NCI-H2227 treated with DMSO at 0.1 percent for 48 hours (cell line): ENCODE measurements around the gene ANKRD44.
"Not testable (repeated sequence)": the region's sequence is repeated elsewhere in the genome, so short reads cannot be mapped to it uniquely, and the experiment has no call there.

Source experiments
- DNase-seq: peaks from one replicate; lab custom pipeline; 2025; lab: John Stamatoyannopoulos, UW

The ANKRD44 gene

DNA sequence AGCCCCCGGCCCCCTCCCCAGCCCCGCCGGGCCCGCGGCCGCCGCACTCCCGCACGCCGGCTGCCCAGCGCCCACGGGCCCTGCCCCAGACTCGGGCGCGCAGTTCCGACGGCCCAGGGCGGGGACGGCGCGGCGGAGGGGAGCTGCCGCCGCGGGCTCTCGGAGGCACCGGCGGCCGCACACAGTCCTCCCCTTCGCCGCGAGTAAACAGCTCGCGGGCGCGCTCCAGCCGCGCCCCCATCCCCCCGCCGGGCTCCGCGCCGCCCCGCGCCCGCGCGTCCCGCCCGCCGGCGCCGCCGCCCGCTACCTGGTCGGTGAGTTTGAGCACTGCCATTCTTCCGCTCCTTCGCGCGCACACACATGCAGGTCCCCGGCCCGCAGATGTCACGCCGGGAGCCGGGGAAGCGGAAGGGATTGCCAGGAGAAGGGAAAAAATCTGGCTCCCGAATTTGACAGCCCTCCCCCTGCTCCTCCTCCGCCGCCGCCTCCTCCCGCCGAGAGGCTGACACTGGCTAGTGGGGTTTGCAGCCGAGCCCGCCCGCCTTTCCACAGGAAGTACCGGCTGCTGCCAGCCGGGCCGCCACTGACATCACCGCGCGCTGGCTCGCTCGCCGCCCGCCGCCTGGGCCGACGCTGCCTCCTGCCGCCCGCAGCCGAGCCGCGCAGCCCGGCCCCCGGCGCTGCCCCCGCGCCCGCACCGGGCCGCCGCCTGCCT, at the start of gene ANKRD44:
Gene ANKRD44, minus strand, starts transcription at position 510 of the 715 bp plus-strand sequence. Its CDS starts 176 bp downstream, at position 334.
- DNase-seq, result peak; percentile 90

DNA sequence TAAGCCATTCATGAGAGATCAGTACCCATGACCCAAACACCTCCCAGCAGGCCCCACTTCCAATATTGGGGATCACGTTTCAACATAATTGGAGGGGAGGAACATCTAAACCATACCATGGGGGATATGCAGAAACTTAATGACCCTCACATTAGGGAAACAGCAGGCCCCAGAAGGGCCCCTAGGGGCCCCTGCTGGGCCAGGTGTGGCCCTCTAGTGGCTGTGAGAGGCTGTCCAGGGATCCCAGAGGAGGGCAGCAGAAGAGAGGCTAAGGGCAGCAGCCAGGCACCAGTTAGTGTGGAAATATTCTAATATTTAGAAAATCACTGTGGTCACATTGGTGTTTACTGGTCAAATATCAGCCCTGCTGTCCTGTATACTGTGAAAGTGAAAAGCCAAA, 49.3 kb upstream of the ANKRD44 start:
- no peak for DNase-seq

DNA sequence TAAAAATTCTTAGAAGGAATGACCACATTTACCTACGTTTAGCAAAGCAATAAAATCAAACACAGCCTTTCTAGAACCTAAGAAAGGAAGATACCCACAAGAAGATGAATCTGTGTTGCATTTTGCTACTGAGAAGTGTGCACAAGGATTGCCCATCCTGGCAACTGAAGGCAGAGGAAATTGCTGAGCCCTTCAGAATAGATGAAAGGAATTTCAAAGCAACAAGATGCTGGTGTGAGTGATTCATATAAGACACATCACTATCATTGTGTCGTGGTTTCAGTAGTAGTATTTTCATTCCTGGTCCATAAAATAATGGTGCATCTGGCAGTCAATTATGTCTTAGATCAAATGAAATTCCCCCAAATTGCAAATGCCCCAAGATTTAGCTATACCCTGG, 48.4 kb upstream of the ANKRD44 start:
- no peak for DNase-seq

DNA sequence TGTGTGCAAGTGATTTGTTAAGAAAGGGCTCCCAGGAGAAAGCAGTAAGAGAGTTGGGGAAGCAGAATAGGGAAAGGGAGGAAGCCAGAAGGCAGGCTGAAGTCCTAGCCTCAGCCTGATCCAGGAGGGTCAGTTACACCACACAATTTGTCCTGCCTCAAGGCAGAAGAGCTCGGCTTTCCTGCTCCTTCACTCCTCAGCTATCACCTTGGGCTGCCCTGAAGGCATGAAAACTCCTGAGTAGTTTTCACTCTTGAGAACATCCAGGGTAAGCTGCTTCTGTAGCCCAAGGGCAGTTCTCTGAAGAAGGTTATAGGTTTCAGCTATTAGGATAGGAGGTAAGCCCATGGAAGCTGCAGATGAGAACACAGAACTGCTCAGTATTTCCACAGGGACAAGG, 47.4 kb upstream of the ANKRD44 start:
- no peak for DNase-seq

DNA sequence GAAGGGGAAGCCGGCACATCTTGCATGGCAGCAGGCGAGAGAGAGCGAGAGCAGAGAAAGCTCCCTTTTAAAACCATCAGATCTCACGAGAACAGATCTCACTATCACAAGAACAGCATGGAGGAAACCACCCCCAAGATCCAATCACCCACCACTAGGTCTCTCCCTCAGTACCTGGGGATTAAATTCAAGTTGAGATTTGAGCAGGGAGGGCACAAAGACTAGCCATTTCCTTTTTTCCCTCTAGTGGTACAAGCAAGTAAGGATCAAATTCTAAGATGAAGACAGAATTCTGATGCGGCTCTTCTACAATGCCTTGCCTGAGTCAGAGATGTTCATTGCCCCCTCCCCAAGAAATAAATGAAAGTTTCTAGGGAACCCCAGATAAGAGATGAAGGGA, 45.6 kb upstream of the ANKRD44 start:
- no peak for DNase-seq

DNA sequence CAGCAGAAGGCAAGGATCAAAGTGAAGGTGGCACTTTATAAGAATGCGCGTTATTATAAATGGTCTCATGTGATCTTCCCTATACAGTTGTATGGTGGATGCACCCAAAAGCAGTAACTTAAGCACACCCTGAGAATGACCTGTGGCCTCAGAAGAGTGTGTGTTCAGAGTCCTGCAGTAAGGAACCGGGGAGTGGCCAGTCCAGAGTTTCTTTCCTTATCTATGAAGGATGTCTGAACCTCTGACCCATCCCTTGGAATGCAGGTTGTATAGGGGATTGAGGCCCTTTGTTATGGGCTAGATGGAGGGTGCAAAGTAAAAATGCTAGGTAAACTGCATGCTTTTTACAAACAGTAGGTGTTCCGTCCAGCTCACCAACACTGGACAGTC, 43.6 kb upstream of the ANKRD44 start:
- no peak for DNase-seq

DNA sequence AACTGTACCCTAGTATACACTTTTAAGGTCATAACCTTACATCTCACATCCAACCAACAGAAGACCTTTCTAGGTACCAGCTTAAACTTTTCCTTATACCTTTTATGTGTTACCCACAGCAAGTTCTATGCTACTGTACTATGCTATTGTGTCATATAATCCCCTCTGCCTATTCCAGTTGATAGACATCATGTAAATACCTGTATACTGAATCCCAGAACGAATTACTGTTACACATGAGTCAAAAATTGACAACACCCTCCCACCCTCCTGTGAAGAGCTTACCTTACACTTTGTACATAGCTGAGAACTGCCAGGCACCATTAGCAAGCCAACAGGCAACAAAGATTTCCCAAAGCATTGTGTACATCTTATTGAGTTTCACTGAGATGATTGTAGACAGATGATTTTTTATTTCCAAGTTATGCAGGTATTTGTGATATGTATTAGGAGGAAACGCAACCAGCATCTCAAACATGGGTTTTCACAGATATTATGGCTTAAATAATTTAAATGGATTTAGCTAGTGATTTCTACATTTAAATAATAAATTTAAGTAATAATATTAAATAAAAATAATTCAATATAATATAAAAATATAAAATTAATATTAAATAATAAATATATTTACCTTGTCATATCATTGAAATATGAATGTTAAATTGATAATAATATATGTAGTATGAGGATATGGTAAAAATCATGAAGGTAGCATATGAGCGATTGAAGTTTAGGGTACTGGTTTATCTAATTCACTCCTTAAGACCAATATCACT, 43.0 kb upstream of the ANKRD44 start:
- no peak for DNase-seq

DNA sequence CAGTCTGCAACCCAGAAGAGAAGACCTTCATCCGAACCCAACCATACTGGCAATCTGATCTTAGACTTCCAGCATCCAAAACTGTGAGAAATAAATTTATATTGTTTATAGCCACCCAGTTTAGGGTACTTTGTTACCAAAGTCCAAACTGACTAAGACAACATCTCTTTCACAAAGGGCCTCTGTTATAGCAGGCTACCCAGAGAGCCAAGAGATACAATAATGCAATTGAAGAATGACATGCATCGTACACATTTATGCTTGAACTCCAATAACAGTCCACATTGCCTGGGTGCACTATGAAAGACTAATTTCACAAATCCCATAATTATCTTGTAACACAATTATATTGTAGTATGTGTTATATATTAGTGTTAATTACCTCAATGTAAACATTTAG, 39.1 kb upstream of the ANKRD44 start:
- DNase-seq, result no peak

DNA sequence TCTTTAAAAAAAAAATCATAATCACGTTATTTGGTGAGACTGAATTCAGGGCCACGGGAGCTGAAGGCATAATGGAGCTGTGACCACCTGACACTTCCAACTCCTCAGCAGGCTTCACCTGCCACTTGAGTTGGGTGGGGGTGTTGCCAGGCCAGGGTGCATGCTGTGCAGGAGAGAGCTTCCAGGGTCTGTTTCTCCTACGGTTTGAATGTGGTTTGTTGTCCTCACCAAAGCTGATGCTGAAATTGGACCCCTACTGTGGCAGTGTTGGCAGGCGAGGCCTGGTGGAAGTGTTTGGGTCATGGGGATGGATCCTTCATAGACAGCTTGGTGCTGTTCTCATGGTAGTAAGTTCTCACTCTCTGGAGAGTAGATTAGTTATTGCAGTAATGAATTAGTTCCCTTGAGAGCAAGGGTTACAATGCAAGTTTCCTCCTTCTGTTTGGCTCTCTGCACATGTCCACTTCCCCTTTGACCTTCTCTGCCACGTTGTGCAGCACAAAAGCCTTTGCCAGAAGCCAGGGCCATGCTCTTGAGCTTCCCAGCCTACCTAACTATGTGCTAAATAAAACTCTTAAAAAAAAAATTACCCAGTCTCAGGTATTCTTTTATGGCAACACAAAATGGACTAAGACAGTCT, 38.3 kb upstream of the ANKRD44 start:
- DNase-seq, result no peak

DNA sequence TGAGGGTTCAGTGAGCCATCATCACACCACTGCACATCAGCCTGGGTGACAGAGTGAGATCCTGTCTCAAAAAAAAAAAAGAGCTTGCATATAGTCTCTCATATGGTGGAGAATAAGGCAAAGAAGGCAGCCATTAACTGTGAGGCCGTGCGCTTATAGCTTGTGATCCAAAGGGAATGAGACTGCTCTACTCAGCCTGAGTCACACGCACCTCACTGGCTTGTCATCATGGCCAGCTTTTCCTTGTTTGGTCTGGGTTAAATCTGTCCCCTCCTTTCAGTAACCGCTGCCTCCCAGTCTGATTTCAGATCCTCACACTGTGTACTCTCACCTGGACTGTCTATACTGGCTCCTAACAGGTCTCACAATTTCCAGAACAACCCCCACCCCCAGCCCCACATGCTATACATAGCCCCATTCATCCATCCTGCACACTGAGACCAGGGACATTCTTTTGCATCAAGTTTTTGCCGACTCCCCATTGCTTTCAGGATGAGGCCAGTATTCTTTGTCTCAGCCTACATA, 35.3 kb upstream of the ANKRD44 start:
- no peak for DNase-seq

DNA sequence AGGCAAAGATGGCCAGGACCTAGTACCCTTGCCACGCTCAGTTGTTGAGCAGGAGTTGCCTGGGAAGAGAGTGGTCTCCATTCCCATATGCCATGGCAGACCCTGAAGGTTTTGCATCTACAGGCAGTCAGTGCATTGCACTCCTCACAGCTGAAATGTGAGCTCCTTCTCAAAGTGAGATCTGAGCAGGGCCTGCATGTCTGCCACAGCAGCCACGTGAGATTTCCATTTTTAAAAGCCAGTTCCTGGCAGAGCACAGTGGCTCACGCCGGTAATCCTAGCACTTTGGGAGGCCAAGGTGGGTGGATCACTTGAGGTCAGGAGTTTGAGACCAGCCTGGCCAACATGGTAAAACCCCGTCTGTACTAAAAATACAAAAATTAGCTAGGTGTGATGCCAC, 33.4 kb upstream of the ANKRD44 start:
- DNase-seq, result not testable (repeated sequence)

DNA sequence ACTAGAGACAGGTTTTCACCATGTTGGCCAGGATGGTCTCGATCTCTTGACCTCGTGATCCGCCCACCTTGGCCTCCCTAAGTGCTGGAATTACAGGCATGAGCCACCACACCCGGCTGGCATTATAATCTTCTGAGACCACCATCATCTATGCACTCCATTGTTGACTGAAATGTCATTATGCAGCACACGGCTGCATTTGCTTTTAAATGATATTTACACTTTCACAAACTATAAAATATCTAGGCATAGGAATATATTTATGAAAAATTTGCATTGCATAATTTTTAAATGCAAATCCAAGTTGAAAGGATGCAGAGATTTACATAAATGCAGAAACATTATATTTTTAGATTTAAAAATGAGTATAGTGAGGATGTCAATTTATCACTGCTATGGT, 30.0 kb upstream of the ANKRD44 start:
- DNase-seq, result no peak

DNA sequence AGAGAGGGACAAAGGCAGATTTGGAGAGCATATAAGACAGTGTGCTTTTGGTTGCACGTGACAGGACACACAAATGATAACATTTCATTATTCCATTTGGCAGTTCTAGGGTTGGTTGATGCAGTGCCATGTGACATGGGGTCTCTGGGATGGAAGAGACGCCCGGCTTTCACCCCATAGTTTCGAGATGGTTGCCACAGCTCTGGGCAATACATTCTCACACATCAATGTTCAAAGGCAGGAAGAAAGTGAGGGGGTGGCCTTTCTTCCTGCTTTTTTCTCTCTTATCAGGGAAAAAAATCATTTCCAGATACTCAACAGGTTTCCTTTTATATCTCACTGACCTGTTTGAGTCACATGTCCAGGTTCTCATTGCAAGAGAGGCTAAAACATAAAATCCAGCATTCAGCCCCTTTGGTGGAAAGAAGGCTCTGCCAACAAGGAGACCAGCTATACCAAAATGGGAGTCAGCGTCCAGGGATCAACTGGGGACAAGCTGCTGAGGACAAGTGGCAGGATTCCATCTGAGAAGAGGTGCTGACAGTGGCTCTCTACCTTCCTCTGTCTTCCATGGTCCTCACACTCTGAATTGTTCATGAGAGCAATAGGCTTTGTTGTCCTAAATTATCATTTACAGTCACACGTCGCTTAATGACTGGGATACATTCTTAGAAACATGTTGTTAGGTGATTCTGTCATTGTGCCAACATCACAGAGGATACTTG, 29.1 kb upstream of the ANKRD44 start:
- DNase-seq, result peak; percentile 18

DNA sequence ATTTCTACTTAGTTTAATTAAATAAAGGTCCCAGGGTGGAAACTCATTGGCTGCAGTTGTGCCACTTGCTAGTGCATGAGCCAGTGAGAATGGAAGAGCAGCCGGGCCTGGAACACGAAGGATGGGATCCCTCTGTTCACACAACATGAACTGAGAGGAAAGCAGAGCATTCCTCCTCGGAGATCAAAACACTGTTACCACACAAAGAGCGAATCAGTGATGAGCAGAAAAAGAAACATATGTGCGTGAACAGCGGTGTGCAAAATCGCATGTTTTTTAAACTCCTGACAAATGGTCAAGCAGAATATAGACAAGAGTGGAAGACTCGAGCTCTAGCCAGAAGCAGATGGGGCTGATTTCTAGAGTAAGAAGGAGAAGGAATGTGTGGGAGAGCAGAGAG, 28.4 kb upstream of the ANKRD44 start:
- no peak for DNase-seq

DNA sequence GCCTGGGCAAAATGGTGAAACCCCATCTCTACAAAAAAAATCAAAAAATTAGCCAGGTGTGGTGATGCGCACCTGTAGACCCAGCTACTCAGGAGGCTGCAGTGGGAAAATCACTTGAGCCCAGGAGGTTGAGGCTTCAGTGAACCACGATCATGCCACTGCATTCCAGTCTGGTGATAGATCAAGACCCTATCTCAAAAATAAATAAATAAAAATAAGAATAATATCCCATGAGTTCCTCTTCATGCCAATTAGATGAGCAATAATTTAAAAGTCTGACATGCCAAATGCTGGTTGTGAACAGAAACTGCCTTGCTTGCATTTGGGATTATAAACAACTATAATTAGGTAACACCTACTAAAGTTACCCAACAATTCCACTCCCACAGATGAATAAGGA, 22.1 kb upstream of the ANKRD44 start:
- no peak for DNase-seq

DNA sequence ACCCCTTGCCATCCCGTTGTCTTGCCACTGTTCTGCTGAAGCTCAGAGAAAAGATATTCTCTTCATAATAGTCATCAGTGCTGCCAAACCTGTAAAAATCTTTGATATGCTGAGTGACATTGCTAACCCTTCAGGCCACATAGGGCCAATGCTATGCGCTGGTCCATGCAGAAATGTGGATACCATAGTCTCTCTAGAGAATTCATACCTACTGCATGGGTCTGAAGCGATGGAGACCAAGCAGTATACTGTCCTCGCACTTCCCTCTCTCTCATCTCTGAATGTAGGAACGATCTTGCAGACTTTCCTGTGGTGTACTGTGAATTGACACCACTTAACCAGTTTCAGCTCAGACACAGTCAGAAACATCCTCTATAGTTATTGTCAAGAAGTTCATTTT, 17.9 kb upstream of the ANKRD44 start:
- DNase-seq, result no peak

DNA sequence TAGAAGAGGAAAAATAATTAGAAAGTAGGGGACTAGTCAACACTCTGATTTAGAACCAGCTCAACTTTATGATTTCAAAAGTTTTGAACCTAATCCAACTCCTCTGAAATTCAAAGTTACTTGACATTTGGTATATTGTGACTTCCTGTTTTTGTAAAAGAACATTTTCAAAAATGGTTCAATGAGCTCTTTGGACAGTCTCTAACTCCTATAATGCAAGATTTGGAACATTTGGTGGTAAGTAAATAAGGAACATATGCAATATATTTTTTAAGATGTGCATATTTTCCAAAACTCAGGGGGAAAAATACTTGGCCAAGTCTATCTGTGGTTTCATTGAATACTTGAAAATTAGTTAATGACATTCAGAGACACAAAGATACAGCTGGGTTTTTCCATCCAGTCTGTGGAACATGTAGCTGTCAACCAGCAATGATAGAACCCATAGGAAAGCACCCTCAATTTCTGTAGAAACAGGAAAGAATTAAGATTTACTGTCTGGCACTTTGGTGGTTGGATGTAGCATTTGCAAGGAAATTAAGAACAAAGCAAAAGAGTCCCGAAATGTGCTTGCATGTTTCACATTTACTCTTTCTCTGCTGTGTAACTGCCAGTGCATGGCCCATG, 17.0 kb upstream of the ANKRD44 start:
- no peak for DNase-seq

DNA sequence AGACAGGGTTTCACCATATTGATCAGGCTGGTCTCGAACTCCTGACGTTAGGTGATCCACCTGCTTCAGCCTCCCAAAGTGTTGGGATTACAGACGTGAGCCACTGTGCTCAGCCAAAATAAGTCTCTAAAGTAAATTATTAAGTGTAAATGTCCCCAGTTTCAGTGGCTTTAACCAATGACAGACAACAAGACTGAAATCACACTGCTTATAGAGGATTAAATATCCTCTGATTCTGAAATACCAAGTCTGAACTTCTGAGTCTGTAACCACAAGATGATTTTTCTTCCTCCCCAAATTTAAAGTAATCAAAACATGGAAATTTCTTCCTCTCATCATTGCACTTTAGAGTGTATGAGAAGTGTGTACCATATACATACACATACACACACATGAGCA, 16.5 kb upstream of the ANKRD44 start:
- DNase-seq, result no peak

DNA sequence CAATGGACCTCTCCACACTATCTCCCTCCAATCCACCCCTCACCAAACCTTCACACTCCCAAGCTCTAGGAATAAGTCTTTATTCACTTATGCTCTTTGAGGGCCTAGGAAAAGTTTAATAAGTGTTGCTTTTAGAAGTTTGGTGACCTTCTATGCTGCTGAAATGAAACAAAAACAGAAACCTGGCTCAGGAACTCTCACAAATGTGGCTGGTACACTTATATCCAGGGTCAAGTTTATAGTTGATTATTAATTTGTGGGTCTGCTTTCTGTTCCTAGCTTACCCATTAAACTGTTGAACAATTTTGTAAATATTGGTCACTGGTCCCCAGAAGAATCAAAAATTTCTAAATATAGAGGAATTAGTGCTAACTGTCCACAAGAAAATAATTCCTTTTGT, 14.2 kb upstream of the ANKRD44 start:
- no peak for DNase-seq

DNA sequence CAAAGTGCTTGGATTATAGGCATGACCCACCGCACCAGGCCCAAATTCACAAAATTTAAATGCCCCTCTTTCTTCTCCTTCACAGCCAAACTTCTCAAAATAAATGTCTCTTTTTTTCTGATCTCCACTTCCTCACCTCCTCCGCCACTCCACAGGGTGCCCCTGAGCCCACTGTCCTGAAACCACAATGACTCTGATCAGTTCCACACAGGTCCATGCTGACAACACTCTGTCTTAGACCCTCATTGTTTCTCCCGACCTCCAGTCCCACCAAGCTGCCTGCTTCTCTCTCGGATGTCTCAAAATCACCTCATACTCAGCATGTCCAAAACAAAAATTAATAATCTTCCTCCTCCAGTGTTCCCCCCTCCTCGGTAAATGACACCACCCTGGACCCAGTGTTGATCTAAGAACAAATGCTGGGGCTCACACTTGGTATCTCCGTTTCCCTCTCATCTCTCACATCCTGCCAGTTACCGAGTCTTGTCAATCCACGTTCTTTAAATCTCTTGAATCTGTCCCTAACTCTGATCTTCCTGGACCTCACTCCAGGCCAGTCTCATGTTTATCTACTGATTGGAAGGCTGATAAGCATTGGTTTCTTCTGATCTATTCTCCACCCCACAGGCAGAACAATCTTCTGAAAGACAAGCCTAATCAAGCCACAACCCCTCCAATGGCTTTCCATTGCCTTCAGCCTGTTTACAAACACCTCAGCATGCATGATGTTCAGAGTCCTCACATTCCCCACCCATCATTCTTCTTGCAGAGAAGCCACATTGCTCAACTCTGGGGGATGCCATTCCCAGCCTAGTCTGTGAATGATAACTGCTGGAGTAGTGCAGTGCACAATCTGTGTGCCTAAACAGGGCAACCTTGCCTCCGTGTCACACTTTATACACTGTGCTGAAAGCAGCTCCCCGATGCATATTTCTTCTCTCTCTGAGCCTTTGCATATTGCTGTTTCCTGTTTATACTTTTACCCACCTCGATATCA, 12.4 kb upstream of the ANKRD44 start:
- no peak for DNase-seq

DNA sequence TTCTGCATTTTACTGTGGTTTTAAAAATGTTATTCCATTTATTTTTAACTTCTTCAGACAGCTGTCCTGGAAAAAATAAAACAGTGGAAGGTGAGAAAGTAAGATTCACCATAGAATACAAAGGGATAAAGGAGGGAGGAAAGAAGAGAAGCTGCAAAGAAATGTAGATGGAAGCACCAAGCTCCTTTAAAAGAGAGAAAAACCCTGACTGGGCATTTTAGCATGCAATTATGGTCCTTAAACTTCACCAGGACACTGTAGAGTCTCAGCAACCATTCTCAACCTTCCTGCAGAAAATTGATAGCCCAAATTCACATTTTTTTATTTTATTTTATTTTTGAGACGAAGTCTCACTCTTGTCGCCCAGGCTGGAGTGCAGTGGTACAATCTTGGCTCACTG, 11.6 kb upstream of the ANKRD44 start:
- DNase-seq, result no peak
